Activated CD4-positive, alpha-beta T cell treated with anti-CD3 and anti-CD28 coated beads, Interleukin-2, amount 10 ng/mL, durations not matched to agents 24 days and 14 days (primary cell): ENCODE measurements around the gene WDR70. TPM values are rescaled to one million over a fixed set of nuclear protein-coding genes. Genes with fewer than 3 reads are reported as not detected.
A peak's percentile ranks its signal among the peaks of the same experiment; 100 is the strongest.

Source experiments
- DNase-seq: peaks from one replicate; pipeline ENCODE4 v3.0.0; 2022
- H3K27ac Mint-ChIP-seq: one replicate; pipeline ENCODE4 v1.8.0; 2022; ENCODE audit warnings: mild to moderate bottlenecking, mixed read lengths
- H3K27me3 Mint-ChIP-seq: one replicate; pipeline ENCODE4 v1.8.0; 2022; ENCODE audit warnings: mixed read lengths
- H3K36me3 Mint-ChIP-seq: one replicate; pipeline ENCODE4 v1.8.0; 2022; ENCODE audit warnings: low read depth, mild to moderate bottlenecking, mixed read lengths
- H3K4me1 Mint-ChIP-seq: one replicate; pipeline ENCODE4 v1.8.0; 2021; ENCODE audit warnings: mixed read lengths
- H3K4me3 Mint-ChIP-seq: one replicate; pipeline ENCODE4 v1.8.0; 2022; ENCODE audit warnings: mild to moderate bottlenecking, moderate library complexity, mixed read lengths
- H3K9me3 Mint-ChIP-seq: one replicate; pipeline ENCODE4 v1.8.0; 2021; ENCODE audit warnings: mixed read lengths
- intact Hi-C: fragments of 100-400 bp; cut with micrococcal nuclease; formaldehyde crosslinking; loops from one replicate; pipeline ENCODE4 v1.15.1; 2023
- total RNA-seq: library from RNA; stranded (reverse); gene quantifications from 2 replicates; pipeline ENCODE4 v1.2.3, GENCODE V29; 2022

The WDR70 gene
- total RNA-seq, 1 donor from 2014 or later, result 48.9 TPM

- intact Hi-C loops, result no loop called here
- Mint-ChIP-seq H3K27ac (no peak overlapping the region), H3K4me1 (peaks cover 9% of the 10 kb centered on the region), H3K9me3 (no peaks in the 10 kb centered on the region), H3K36me3 (peaks cover 6% of the 10 kb centered on the region), H3K4me3 (no peak overlapping the region), H3K27me3 (no peaks in the 10 kb centered on the region)
- DNase-seq, result no peak
Measured at GRCh38 chr5:37714756-37715155, 335.6 kb downstream of the WDR70 start.

GRCh38 chr5:37715361-37715760 is 336.2 kb downstream of the WDR70 start:
- no peaks in the 10 kb centered on the region for H3K9me3 Mint-ChIP-seq
- intact Hi-C loops, result no loop called here
- H3K36me3 Mint-ChIP-seq, result peaks cover 7% of the 10 kb centered on the region
- no peak overlapping the region for H3K4me3 Mint-ChIP-seq
- H3K4me1 Mint-ChIP-seq, result peaks cover 13% of the 10 kb centered on the region
- H3K27ac Mint-ChIP-seq, result no peak overlapping the region
- H3K27me3 Mint-ChIP-seq, result no peaks in the 10 kb centered on the region
- no peak for DNase-seq

DNA sequence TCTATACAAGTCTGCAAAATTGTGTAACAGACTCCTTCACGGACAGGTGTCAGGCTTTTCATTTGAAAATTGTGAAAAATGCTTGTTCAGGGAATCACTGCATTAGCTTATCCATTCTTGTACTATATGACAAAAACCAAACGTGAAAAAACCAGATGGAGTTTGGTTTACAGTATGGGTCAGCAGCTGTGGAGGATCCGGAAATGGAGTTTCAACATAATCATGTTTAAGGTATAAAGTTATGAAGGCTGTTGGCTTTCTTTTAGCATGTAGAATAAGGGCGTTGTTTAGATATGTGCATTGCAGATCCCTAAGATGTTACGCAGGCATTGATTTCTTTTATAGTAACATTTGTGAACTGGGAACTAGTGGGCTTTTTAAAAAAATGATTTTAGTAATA is 336.9 kb downstream of the WDR70 start:
- Mint-ChIP-seq H3K27ac (no peak overlapping the region), H3K9me3 (no peaks in the 10 kb centered on the region), H3K4me3 (no peak overlapping the region), H3K36me3 (peaks cover 10% of the 10 kb centered on the region), H3K27me3 (no peaks in the 10 kb centered on the region), H3K4me1 (peaks cover 14% of the 10 kb centered on the region)
- intact Hi-C loops, result no loop called here
- no peak for DNase-seq

GRCh38 chr5:37716405-37716804 is 337.3 kb downstream of the WDR70 start:
- intact Hi-C loops, result no loop called here

GRCh38 chr5:37717276-37717612 is 338.1 kb downstream of the WDR70 start:
- H3K27ac Mint-ChIP-seq, result no peak overlapping the region
- H3K9me3 Mint-ChIP-seq, result no peaks in the 10 kb centered on the region
- H3K36me3 Mint-ChIP-seq, result peaks cover 10% of the 10 kb centered on the region
- no peak for DNase-seq
- no peaks in the 10 kb centered on the region for H3K27me3 Mint-ChIP-seq
- H3K4me1 Mint-ChIP-seq, result peaks cover 18% of the 10 kb centered on the region
- intact Hi-C loops, result no loop called here
- H3K4me3 Mint-ChIP-seq, result no peak overlapping the region

More at GRCh38 chr5:37716405-37716804, 337.3 kb downstream of the WDR70 start:
- no peak overlapping the region for H3K4me3 Mint-ChIP-seq
- H3K9me3 Mint-ChIP-seq, result no peaks in the 10 kb centered on the region
- H3K4me1 Mint-ChIP-seq, result peaks cover 14% of the 10 kb centered on the region
- peaks cover 10% of the 10 kb centered on the region for H3K36me3 Mint-ChIP-seq
- H3K27ac Mint-ChIP-seq, result no peak overlapping the region
- DNase-seq, result no peak
- no peaks in the 10 kb centered on the region for H3K27me3 Mint-ChIP-seq

GRCh38 chr5:37717613-37718431 is 338.7 kb downstream of the WDR70 start:
- no peaks in the 10 kb centered on the region for H3K27me3 Mint-ChIP-seq
- H3K4me3 Mint-ChIP-seq, result no peak overlapping the region
- peaks cover 14% of the 10 kb centered on the region for H3K36me3 Mint-ChIP-seq
- H3K27ac Mint-ChIP-seq, result no peak overlapping the region
- H3K9me3 Mint-ChIP-seq, result no peaks in the 10 kb centered on the region
- peaks cover 22% of the 10 kb centered on the region for H3K4me1 Mint-ChIP-seq
- DNase-seq, result no peak
- intact Hi-C loops, result no loop called here

GRCh38 chr5:37720550-37720952 is 341.4 kb downstream of the WDR70 start:
- Mint-ChIP-seq H3K9me3 (no peaks in the 10 kb centered on the region), H3K4me3 (peak overlapping the region; percentile 27), H3K27ac (peak overlapping the region; percentile 34), H3K36me3 (peaks cover 15% of the 10 kb centered on the region), H3K27me3 (no peaks in the 10 kb centered on the region), H3K4me1 (peaks cover 29% of the 10 kb centered on the region)
- DNase-seq, result no peak
- intact Hi-C loops, result loop anchor here (5.0 kb wide), 3 partner anchors 268 to 1457 kb away; partner anchors contain the start of gene NIPBL

GRCh38 chr5:37721447-37721871 is 342.3 kb downstream of the WDR70 start:
- Mint-ChIP-seq H3K4me1 (peaks cover 29% of the 10 kb centered on the region), H3K4me3 (peak overlapping the region; percentile 29), H3K27ac (peak overlapping the region; percentile 71), H3K27me3 (no peaks in the 10 kb centered on the region), H3K9me3 (no peaks in the 10 kb centered on the region), H3K36me3 (peaks cover 19% of the 10 kb centered on the region)
- DNase-seq, result peak; percentile 75
- intact Hi-C loops, result loop anchor here (1.0 to 5.0 kb wide), 5 partner anchors 17 to 1456 kb away; partner anchors contain the start of gene NIPBL

GRCh38 chr5:37722236-37723161 is 343.4 kb downstream of the WDR70 start:
- Mint-ChIP-seq H3K9me3 (no peaks in the 10 kb centered on the region), H3K27ac (peak overlapping the region; percentile 95), H3K4me3 (peak overlapping the region; percentile 81), H3K36me3 (peaks cover 24% of the 10 kb centered on the region), H3K4me1 (peaks cover 29% of the 10 kb centered on the region), H3K27me3 (no peaks in the 10 kb centered on the region)
- DNase-seq, result peak; percentile 83
- intact Hi-C loops, result loop anchor here (2.0 to 5.0 kb wide), 4 partner anchors 270 to 1455 kb away; partner anchors contain the start of genes NIPBL and NUP155

GRCh38 chr5:37723162-37723961 is 344.2 kb downstream of the WDR70 start:
- no peaks in the 10 kb centered on the region for H3K27me3 Mint-ChIP-seq
- DNase-seq, result peak; percentile 60
- peak overlapping the region; percentile 81 for H3K4me3 Mint-ChIP-seq
- H3K9me3 Mint-ChIP-seq, result no peaks in the 10 kb centered on the region
- peaks cover 25% of the 10 kb centered on the region for H3K36me3 Mint-ChIP-seq
- intact Hi-C loops, result loop anchor here (2.0 to 5.0 kb wide), 4 partner anchors 271 to 1454 kb away; partner anchors contain the start of genes NIPBL and NUP155
- peak overlapping the region; percentile 95 for H3K27ac Mint-ChIP-seq
- peaks cover 27% of the 10 kb centered on the region for H3K4me1 Mint-ChIP-seq

DNA sequence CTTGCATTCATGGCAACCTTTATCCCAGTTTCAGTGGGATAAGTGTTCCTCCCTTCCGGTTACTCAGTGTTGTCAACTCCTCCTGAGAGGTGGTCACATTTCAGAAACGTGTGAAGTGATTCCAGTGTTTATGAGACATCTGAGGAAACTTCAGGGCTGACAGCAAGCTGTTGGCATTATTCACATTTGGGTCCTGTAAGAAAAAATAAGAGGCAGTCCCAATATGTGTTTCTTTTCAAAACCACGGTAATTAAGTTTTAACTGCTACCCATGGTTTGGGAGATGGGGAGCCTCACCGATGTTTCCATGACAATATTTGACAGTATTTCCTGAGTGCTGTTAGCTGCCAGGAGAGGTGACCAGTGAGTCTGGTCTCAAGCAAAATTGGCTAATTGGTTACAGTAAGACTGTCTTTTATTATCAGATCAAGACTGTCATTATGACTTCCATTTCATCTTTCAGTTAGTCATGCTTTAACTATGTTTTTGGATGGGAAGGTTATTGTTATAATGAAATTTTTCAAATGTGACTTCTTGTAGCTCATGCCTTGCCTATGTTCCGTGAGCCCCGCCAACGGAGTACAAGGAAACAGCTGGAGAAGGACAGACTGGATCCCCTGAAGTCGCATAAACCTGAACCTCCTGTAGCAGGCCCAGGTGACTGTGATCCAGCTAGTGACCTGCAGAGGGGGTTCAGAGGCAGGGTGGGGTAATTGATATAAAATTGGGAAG is 345.4 kb downstream of the WDR70 start:
- H3K4me3 Mint-ChIP-seq, result no peak overlapping the region
- intact Hi-C loops, result loop anchor here (5.0 kb wide), 3 partner anchors 272 to 1453 kb away; partner anchors contain the start of gene NIPBL
- H3K4me1 Mint-ChIP-seq, result peaks cover 27% of the 10 kb centered on the region
- H3K36me3 Mint-ChIP-seq, result peaks cover 30% of the 10 kb centered on the region
- H3K27me3 Mint-ChIP-seq, result no peaks in the 10 kb centered on the region
- H3K9me3 Mint-ChIP-seq, result no peaks in the 10 kb centered on the region
- DNase-seq, result no peak
- H3K27ac Mint-ChIP-seq, result no peak overlapping the region

DNA sequence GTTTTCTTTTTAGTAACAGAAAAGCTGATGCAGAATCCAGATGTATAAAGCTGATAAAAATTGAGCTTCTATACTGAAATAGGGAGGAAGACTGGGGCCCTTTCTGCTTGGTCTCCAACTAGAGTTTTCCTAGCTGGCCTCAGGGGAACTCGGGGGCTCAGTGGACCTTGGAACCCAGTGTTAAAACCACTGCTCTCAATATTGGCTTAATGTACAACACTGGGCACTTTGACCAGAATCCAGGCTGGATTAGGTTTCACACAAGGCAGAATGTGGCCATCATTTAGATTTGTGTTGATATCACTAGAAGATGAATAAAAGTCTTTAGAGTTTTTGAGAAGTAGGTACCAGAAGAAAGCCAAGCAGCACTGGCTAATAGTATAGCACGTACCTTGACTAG is 346.1 kb downstream of the WDR70 start:
- Mint-ChIP-seq H3K9me3 (no peaks in the 10 kb centered on the region), H3K36me3 (peaks cover 31% of the 10 kb centered on the region), H3K4me3 (no peak overlapping the region), H3K27me3 (no peaks in the 10 kb centered on the region), H3K27ac (no peak overlapping the region), H3K4me1 (peaks cover 24% of the 10 kb centered on the region)
- intact Hi-C loops, result no loop called here
- DNase-seq, result no peak

DNA sequence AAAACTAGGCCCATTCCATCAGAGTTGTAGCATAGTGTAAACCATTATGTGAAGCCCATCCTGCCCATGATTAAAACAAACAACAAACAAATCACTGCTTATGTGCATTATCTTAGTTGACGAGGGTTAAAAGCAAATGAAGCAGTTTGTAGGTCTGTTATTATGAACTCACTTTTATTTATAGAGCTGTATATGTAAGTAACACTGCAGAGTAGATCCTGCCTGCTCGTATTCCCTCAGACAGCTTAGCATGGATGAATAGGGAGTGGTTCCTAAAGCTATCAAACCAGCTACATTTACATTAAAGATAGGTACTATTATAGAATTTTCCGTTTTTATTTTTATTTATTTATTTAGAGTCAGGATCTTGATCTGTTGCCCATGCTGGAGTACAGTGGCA is 348.1 kb downstream of the WDR70 start:
- intact Hi-C loops, result no loop called here
- H3K4me3 Mint-ChIP-seq, result no peak overlapping the region
- H3K9me3 Mint-ChIP-seq, result no peaks in the 10 kb centered on the region
- H3K27me3 Mint-ChIP-seq, result no peaks in the 10 kb centered on the region
- no peak for DNase-seq
- H3K27ac Mint-ChIP-seq, result no peak overlapping the region
- H3K4me1 Mint-ChIP-seq, result peaks cover 13% of the 10 kb centered on the region
- H3K36me3 Mint-ChIP-seq, result peaks cover 32% of the 10 kb centered on the region
